ENCODE data around the gene PCDH9.

Gene PCDH9

GRCh38 chr13:67137044-67137735 is 92.9 kb downstream of the PCDH9 start:
- Histone ChIP-seq H3K79me2 (ENCODE audit: insufficient read depth, low read length) (no peaks in the 10 kb centered on the region), H3K27ac (ENCODE audit: low read depth, low read length) (no peak overlapping the region), H3K4me3 (ENCODE audit: insufficient read depth, low read length, poor library complexity, severe bottlenecking) (no peak overlapping the region), H2AFZ (ENCODE audit: low read depth, low read length, severe bottlenecking) (no peak overlapping the region), H3K9me2 (replicated peaks; ENCODE audit: insufficient read depth, low read length) (no peaks in the 10 kb centered on the region), H4K20me1 (ENCODE audit: low read depth, low read length) (no peaks in the 10 kb centered on the region), H3K4me2 (ENCODE audit: low read depth, low read length, poor library complexity, severe bottlenecking) (no peak overlapping the region), H3F3A (ENCODE audit: insufficient read depth) (no peaks in the 10 kb centered on the region), H3K9ac (ENCODE audit: low read length) (no peak overlapping the region), H3K9me3 (ENCODE audit: insufficient read depth, low read length) (no peaks in the 10 kb centered on the region), H3K36me3 (ENCODE audit: low read length) (no peaks in the 10 kb centered on the region), H3K27me3 (ENCODE audit: low read length) (no peaks in the 10 kb centered on the region)
- no peak for TF ChIP-seq CTCF (IDR thresholded peaks at IDR 0.05; ENCODE audit: insufficient read depth, low read length, poor library complexity, severe bottlenecking)
- TF ChIP-seq EZH2phosphoT487 (conservative IDR thresholded peaks at IDR 0.05; ENCODE audit: low read length) = no peak

GRCh38 chr13:67136157-67136556 is 94.0 kb downstream of the PCDH9 start:
- no peaks in the 10 kb centered on the region for H3F3A ChIP-seq (ENCODE audit: insufficient read depth)
- H3K4me3 ChIP-seq (ENCODE audit: insufficient read depth, low read length, poor library complexity, severe bottlenecking) = no peak overlapping the region
- H3K36me3 ChIP-seq (ENCODE audit: low read length) = no peaks in the 10 kb centered on the region
- H3K9me2 ChIP-seq (replicated peaks; ENCODE audit: insufficient read depth, low read length) = no peaks in the 10 kb centered on the region
- no peak overlapping the region for H3K27ac ChIP-seq (ENCODE audit: low read depth, low read length)
- H3K27me3 ChIP-seq (ENCODE audit: low read length) = no peaks in the 10 kb centered on the region
- H3K9me3 ChIP-seq (ENCODE audit: insufficient read depth, low read length) = no peaks in the 10 kb centered on the region
- H3K79me2 ChIP-seq (ENCODE audit: insufficient read depth, low read length) = no peaks in the 10 kb centered on the region
- TF ChIP-seq EZH2phosphoT487 (conservative IDR thresholded peaks at IDR 0.05; ENCODE audit: low read length) (no peak), CTCF (IDR thresholded peaks at IDR 0.05; ENCODE audit: insufficient read depth, low read length, poor library complexity, severe bottlenecking) (no peak)
- H2AFZ ChIP-seq (ENCODE audit: low read depth, low read length, severe bottlenecking) = no peak overlapping the region
- no peaks in the 10 kb centered on the region for H4K20me1 ChIP-seq (ENCODE audit: low read depth, low read length)
- no peak overlapping the region for H3K9ac ChIP-seq (ENCODE audit: low read length)
- no peak overlapping the region for H3K4me2 ChIP-seq (ENCODE audit: low read depth, low read length, poor library complexity, severe bottlenecking)

- Histone ChIP-seq H3K9ac (ENCODE audit: low read length) (no peak overlapping the region), H3K27ac (ENCODE audit: low read depth, low read length) (no peak overlapping the region), H3F3A (ENCODE audit: insufficient read depth) (no peaks in the 10 kb centered on the region), H4K20me1 (ENCODE audit: low read depth, low read length) (no peaks in the 10 kb centered on the region), H3K4me2 (ENCODE audit: low read depth, low read length, poor library complexity, severe bottlenecking) (no peak overlapping the region), H3K27me3 (ENCODE audit: low read length) (no peaks in the 10 kb centered on the region), H3K9me2 (replicated peaks; ENCODE audit: insufficient read depth, low read length) (no peaks in the 10 kb centered on the region), H2AFZ (ENCODE audit: low read depth, low read length, severe bottlenecking) (no peak overlapping the region), H3K36me3 (ENCODE audit: low read length) (no peaks in the 10 kb centered on the region), H3K4me3 (ENCODE audit: insufficient read depth, low read length, poor library complexity, severe bottlenecking) (no peak overlapping the region), H3K9me3 (ENCODE audit: insufficient read depth, low read length) (no peaks in the 10 kb centered on the region), H3K79me2 (ENCODE audit: insufficient read depth, low read length) (no peaks in the 10 kb centered on the region)
- TF ChIP-seq CTCF (IDR thresholded peaks at IDR 0.05; ENCODE audit: insufficient read depth, low read length, poor library complexity, severe bottlenecking) (no peak), EZH2phosphoT487 (conservative IDR thresholded peaks at IDR 0.05; ENCODE audit: low read length) (no peak)
Measured at GRCh38 chr13:67135356-67135755, 94.8 kb downstream of the PCDH9 start.

Data from SU-DHL-6 (cell line).